Left ventricle myocardium inferior (tissue), 1 donor: ENCODE results near the gene RBMS3. TPM values are rescaled to one million over a fixed set of nuclear protein-coding genes. Genes with fewer than 3 reads are reported as not detected.

Source experiments
- DNase-seq: peaks from one replicate; pipeline ENCODE4 v3.0.0-alpha.2; 2020
- H3K27ac ChIP-seq: fragments of 200-600 bp; replicated peaks from 2 replicates; pipeline ENCODE4 v1.8.0; 2021
- H3K27me3 ChIP-seq: fragments of 200-600 bp; 2 replicates; pipeline ENCODE4 v1.8.0; 2021; ENCODE audit warnings: low read depth
- H3K36me3 ChIP-seq: fragments of 200-600 bp; 2 replicates; pipeline ENCODE4 v1.8.0; 2021
- H3K4me1 ChIP-seq: fragments of 200-600 bp; 2 replicates; pipeline ENCODE4 v1.8.0; 2021
- H3K4me3 ChIP-seq: fragments of 200-600 bp; 2 replicates; pipeline ENCODE4 v1.8.0; 2021; ENCODE audit warnings: mild to moderate bottlenecking, moderate library complexity
- H3K9me3 ChIP-seq: fragments of 200-600 bp; replicated peaks from 2 replicates; pipeline ENCODE4 v1.8.0; 2021
- CTCF ChIP-seq: fragments of 200-600 bp; IDR thresholded peaks from 2 replicates; pipeline ENCODE4 v1.8.0; 2021; ENCODE audit warnings: antibody characterized with exemption, mild to moderate bottlenecking, borderline replicate concordance
- intact Hi-C: fragments of 100-400 bp; cut with micrococcal nuclease; formaldehyde crosslinking; loops from one replicate; pipeline ENCODE4 v1.11.0; 2022
- total RNA-seq: library from RNA; stranded (reverse); fragmentation: NEBNext Ultra II Directional; extraction: Animal tissue kit (Norgen Biotek cat#: 25700); gene quantifications from one replicate; pipeline ENCODE4 v1.2.1, GENCODE V29; 2021
- donor health status: DM: no; HTN: yes; CAD: no; lungs with severe emphysema.

Gene RBMS3
- total RNA-seq, 1 donor from 2014 or later: 25.3 TPM

- TF ChIP-seq CTCF: no peak
- Histone ChIP-seq H3K27ac (no peak overlapping the region), H3K27me3 (no peaks in the 10 kb centered on the region), H3K36me3 (no peaks in the 10 kb centered on the region), H3K9me3 (peaks cover 3% of the 10 kb centered on the region), H3K4me3 (no peak overlapping the region), H3K4me1 (peaks cover 23% of the 10 kb centered on the region)
- DNase-seq: no peak
- intact Hi-C loops: no loop called here
These were observed 692.9 kb downstream of the RBMS3 start for GRCh38 chr3:29973763-29974162.

- Histone ChIP-seq H3K9me3 (peaks cover 24% of the 10 kb centered on the region), H3K27me3 (no peaks in the 10 kb centered on the region), H3K27ac (peak overlapping the region; percentile 3), H3K4me1 (peaks cover 19% of the 10 kb centered on the region), H3K4me3 (no peak overlapping the region), H3K36me3 (no peaks in the 10 kb centered on the region)
- TF ChIP-seq CTCF: no peak
- no peak for DNase-seq
- intact Hi-C loops: no loop called here
These were observed 696.0 kb downstream of the RBMS3 start for GRCh38 chr3:29976871-29977270.

- H3K9me3 ChIP-seq: peaks cover 29% of the 10 kb centered on the region
- no peak for DNase-seq
- peak overlapping the region; percentile 3 for H3K27ac ChIP-seq
- no peaks in the 10 kb centered on the region for H3K36me3 ChIP-seq
- peaks cover 16% of the 10 kb centered on the region for H3K4me1 ChIP-seq
- no peak for TF ChIP-seq CTCF
- no peak overlapping the region for H3K4me3 ChIP-seq
- intact Hi-C loops: no loop called here
- no peaks in the 10 kb centered on the region for H3K27me3 ChIP-seq
These were observed 696.5 kb downstream of the RBMS3 start for GRCh38 chr3:29977360-29977759.

GRCh38 chr3:29978036-29978435 is 697.2 kb downstream of the RBMS3 start:
- no peak for TF ChIP-seq CTCF
- no peak overlapping the region for H3K4me3 ChIP-seq
- H3K9me3 ChIP-seq: peaks cover 36% of the 10 kb centered on the region
- no peak for DNase-seq
- intact Hi-C loops: no loop called here
- H3K36me3 ChIP-seq: no peaks in the 10 kb centered on the region
- no peaks in the 10 kb centered on the region for H3K27me3 ChIP-seq
- H3K4me1 ChIP-seq: peaks cover 16% of the 10 kb centered on the region
- H3K27ac ChIP-seq: no peak overlapping the region

GRCh38 chr3:29991198-29991597 is 710.3 kb downstream of the RBMS3 start:
- H3K27me3 ChIP-seq: no peaks in the 10 kb centered on the region
- H3K4me1 ChIP-seq: no peaks in the 10 kb centered on the region
- H3K36me3 ChIP-seq: peaks cover 30% of the 10 kb centered on the region
- DNase-seq: no peak
- H3K9me3 ChIP-seq: no peaks in the 10 kb centered on the region
- no peak overlapping the region for H3K27ac ChIP-seq
- intact Hi-C loops: no loop called here
- no peak for TF ChIP-seq CTCF
- H3K4me3 ChIP-seq: no peak overlapping the region

- Histone ChIP-seq H3K9me3 (peaks cover 14% of the 10 kb centered on the region), H3K4me3 (no peak overlapping the region), H3K27ac (no peak overlapping the region), H3K36me3 (no peaks in the 10 kb centered on the region), H3K27me3 (no peaks in the 10 kb centered on the region), H3K4me1 (peaks cover 8% of the 10 kb centered on the region)
- DNase-seq: no peak
- TF ChIP-seq CTCF: no peak
- intact Hi-C loops: no loop called here
These were observed 721.9 kb downstream of the RBMS3 start for GRCh38 chr3:30002797-30003196.
